ENCODE data around the gene CELF2.
A peak's percentile ranks its signal among the peaks of the same experiment; 100 is the strongest.

CELF2 gene

GRCh38 chr10:11143242-11143641, 125.6 kb downstream of the CELF2 start:
- no peak for DNase-seq
- intact Hi-C loops (cut with DNase I) = no loop called here

- intact Hi-C loops (cut with DNase I) = no loop called here
Measured at GRCh38 chr10:11144626-11145494, 127.2 kb downstream of the CELF2 start.

GRCh38 chr10:11145495-11145855, 127.8 kb downstream of the CELF2 start:
- DNase-seq = peak in 14 of 42 donors; percentile 26 to 73 (median 43)
- intact Hi-C loops (cut with DNase I) = no loop called here

More at GRCh38 chr10:11144626-11145494, 127.2 kb downstream of the CELF2 start:
- no peak for DNase-seq

GRCh38 chr10:11146402-11147171, 128.9 kb downstream of the CELF2 start:
- intact Hi-C loops (cut with DNase I) = no loop called here
- no peak for DNase-seq

- DNase-seq = peak in 3 of 42 donors; percentile 32 to 61 (median 35)
- intact Hi-C loops (cut with DNase I) = no loop called here
Measured at GRCh38 chr10:11147722-11148121, 130.1 kb downstream of the CELF2 start.

- intact Hi-C loops (cut with DNase I) = no loop called here
- DNase-seq = no peak
Measured at GRCh38 chr10:11148142-11149028, 130.7 kb downstream of the CELF2 start.

- intact Hi-C loops (cut with DNase I) = no loop called here
- no peak for DNase-seq
Measured at GRCh38 chr10:11149807-11150141, 132.1 kb downstream of the CELF2 start.

GRCh38 chr10:11150231-11150731, 132.6 kb downstream of the CELF2 start:
- DNase-seq = no peak
- intact Hi-C loops (cut with DNase I) = no loop called here

GRCh38 chr10:11150879-11151415, 133.3 kb downstream of the CELF2 start:
- intact Hi-C loops (cut with DNase I) = no loop called here

GRCh38 chr10:11152801-11153200, 135.1 kb downstream of the CELF2 start:
- intact Hi-C loops (cut with DNase I) = no loop called here
- DNase-seq = no peak

More at GRCh38 chr10:11150879-11151415, 133.3 kb downstream of the CELF2 start:
- DNase-seq = no peak

GRCh38 chr10:11153245-11153644, 135.6 kb downstream of the CELF2 start:
- intact Hi-C loops (cut with DNase I) = no loop called here
- peak in 1 of 42 donors; percentile 63 for DNase-seq

GRCh38 chr10:11153766-11154165, 136.1 kb downstream of the CELF2 start:
- DNase-seq = no peak
- intact Hi-C loops (cut with DNase I) = no loop called here

GRCh38 chr10:11154333-11154732, 136.7 kb downstream of the CELF2 start:
- no peak for DNase-seq
- intact Hi-C loops (cut with DNase I) = no loop called here

- DNase-seq = no peak
- intact Hi-C loops (cut with DNase I) = no loop called here
Measured at GRCh38 chr10:11154849-11155498, 137.3 kb downstream of the CELF2 start.

GRCh38 chr10:11156480-11156879, 138.8 kb downstream of the CELF2 start:
- peak in 2 of 42 donors; percentile 1 to 35 for DNase-seq
- intact Hi-C loops (cut with DNase I) = no loop called here

GRCh38 chr10:11157292-11158076, 139.8 kb downstream of the CELF2 start:
- intact Hi-C loops (cut with DNase I) = no loop called here
- peak in 1 of 42 donors; percentile 2 for DNase-seq

GRCh38 chr10:11158080-11158479, 140.4 kb downstream of the CELF2 start:
- DNase-seq = peak in 1 of 42 donors; percentile 4
- intact Hi-C loops (cut with DNase I) = no loop called here
